ENCODE results near the gene POPDC3.

The POPDC3 gene

DNA sequence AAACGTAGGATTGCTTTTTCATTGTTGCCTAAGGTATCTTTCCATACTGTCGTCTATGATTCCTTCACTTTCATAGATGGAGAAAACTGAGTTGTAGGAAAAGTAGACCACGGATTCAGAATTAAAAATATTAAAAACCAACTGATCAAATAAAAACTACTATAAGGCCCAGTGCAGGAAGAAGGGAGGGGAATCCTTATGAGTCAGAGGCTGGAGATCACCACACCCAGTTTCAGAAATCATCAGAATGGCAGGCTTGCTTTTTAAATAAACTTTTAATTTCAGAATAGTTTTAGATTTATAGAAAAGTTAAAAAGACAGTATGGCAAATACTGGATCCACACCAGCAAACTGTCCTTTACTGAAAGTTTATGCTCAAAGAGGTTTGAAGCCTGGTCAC, 32.0 kb upstream of the POPDC3 start:
- Histone ChIP-seq H3K9me3 (ENCODE audit: insufficient read depth, low read length, severe bottlenecking) (no peaks in the 10 kb centered on the region), H3K36me3 (ENCODE audit: insufficient read depth, low read length) (no peaks in the 10 kb centered on the region), H4K20me1 (ENCODE audit: insufficient read depth, low read length) (no peaks in the 10 kb centered on the region), H3K27me3 (ENCODE audit: insufficient read depth, low read length, poor library complexity) (no peaks in the 10 kb centered on the region), H3K4me3 (ENCODE audit: low read depth in 1 of 2, low read length in 2 of 2) (no peak overlapping the region), H3K9ac (ENCODE audit: low read depth, low read length) (no peak overlapping the region), H3K27ac (ENCODE audit: low read length) (no peak overlapping the region), H2AFZ (ENCODE audit: low read depth, low read length) (no peak overlapping the region), H3K4me1 (ENCODE audit: insufficient read depth, low read length) (no peaks in the 10 kb centered on the region), H3K4me2 (ENCODE audit: insufficient read depth, low read length) (no peak overlapping the region), H3K79me2 (ENCODE audit: insufficient read depth, low read length) (no peaks in the 10 kb centered on the region)
- DNase-seq = no peak
- TF ChIP-seq, protein P1, sequence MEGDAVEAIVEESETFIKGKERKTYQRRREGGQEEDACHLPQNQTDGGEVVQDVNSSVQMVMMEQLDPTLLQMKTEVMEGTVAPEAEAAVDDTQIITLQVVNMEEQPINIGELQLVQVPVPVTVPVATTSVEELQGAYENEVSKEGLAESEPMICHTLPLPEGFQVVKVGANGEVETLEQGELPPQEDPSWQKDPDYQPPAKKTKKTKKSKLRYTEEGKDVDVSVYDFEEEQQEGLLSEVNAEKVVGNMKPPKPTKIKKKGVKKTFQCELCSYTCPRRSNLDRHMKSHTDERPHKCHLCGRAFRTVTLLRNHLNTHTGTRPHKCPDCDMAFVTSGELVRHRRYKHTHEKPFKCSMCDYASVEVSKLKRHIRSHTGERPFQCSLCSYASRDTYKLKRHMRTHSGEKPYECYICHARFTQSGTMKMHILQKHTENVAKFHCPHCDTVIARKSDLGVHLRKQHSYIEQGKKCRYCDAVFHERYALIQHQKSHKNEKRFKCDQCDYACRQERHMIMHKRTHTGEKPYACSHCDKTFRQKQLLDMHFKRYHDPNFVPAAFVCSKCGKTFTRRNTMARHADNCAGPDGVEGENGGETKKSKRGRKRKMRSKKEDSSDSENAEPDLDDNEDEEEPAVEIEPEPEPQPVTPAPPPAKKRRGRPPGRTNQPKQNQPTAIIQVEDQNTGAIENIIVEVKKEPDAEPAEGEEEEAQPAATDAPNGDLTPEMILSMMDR (IDR thresholded peaks at IDR 0.05; ENCODE audit: borderline replicate concordance, extremely low read depth, low read length, poor library complexity, severe bottlenecking) = no peak
- TF ChIP-seq EZH2 (IDR thresholded peaks at IDR 0.05; ENCODE audit: borderline replicate concordance, low read depth, low read length, severe bottlenecking) = no peak
- ATAC-seq (ENCODE audit: insufficient read depth, low read depth) = no peak

DNA sequence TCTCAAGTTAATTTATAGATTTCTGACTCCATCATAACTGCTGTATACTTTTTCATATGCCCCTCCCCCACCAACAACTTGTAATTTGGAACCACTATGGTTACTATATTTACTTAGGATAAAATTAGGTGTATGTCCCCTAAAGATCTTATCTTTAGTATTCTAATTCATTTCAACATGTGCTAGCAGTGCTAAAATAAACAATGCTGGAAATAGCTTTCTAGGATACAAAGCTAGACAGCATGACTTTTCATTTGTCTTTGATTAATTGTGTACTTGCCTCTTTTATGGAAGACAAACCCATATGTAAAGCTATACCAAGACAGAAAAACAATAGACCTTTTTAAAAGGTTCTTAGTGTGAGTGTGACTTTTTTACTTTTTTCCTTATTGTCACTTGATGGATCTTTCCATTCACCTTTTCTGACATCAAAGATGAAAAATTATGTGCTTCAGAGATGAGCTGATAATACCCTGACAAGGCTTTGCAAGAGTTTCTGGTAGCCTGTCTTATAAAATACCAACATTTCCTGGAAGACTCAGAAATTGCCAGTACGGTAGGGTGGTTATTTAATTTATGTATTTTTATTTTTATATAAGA, 31.2 kb upstream of the POPDC3 start:
- no peak overlapping the region for H3K27ac ChIP-seq (ENCODE audit: low read length)
- H3K9me3 ChIP-seq (ENCODE audit: insufficient read depth, low read length, severe bottlenecking) = no peaks in the 10 kb centered on the region
- no peak overlapping the region for H3K9ac ChIP-seq (ENCODE audit: low read depth, low read length)
- H3K27me3 ChIP-seq (ENCODE audit: insufficient read depth, low read length, poor library complexity) = no peaks in the 10 kb centered on the region
- H3K4me3 ChIP-seq (ENCODE audit: low read depth in 1 of 2, low read length in 2 of 2) = no peak overlapping the region
- H4K20me1 ChIP-seq (ENCODE audit: insufficient read depth, low read length) = no peaks in the 10 kb centered on the region
- H2AFZ ChIP-seq (ENCODE audit: low read depth, low read length) = no peak overlapping the region
- no peaks in the 10 kb centered on the region for H3K4me1 ChIP-seq (ENCODE audit: insufficient read depth, low read length)
- DNase-seq (no peak), ATAC-seq (ENCODE audit: insufficient read depth, low read depth) (no peak)
- H3K36me3 ChIP-seq (ENCODE audit: insufficient read depth, low read length) = no peaks in the 10 kb centered on the region
- no peak overlapping the region for H3K4me2 ChIP-seq (ENCODE audit: insufficient read depth, low read length)
- no peak for TF ChIP-seq EZH2 (IDR thresholded peaks at IDR 0.05; ENCODE audit: borderline replicate concordance, low read depth, low read length, severe bottlenecking)
- TF ChIP-seq, protein P1 (IDR thresholded peaks at IDR 0.05; ENCODE audit: borderline replicate concordance, extremely low read depth, low read length, poor library complexity, severe bottlenecking) = no peak
- H3K79me2 ChIP-seq (ENCODE audit: insufficient read depth, low read length) = no peaks in the 10 kb centered on the region

DNA sequence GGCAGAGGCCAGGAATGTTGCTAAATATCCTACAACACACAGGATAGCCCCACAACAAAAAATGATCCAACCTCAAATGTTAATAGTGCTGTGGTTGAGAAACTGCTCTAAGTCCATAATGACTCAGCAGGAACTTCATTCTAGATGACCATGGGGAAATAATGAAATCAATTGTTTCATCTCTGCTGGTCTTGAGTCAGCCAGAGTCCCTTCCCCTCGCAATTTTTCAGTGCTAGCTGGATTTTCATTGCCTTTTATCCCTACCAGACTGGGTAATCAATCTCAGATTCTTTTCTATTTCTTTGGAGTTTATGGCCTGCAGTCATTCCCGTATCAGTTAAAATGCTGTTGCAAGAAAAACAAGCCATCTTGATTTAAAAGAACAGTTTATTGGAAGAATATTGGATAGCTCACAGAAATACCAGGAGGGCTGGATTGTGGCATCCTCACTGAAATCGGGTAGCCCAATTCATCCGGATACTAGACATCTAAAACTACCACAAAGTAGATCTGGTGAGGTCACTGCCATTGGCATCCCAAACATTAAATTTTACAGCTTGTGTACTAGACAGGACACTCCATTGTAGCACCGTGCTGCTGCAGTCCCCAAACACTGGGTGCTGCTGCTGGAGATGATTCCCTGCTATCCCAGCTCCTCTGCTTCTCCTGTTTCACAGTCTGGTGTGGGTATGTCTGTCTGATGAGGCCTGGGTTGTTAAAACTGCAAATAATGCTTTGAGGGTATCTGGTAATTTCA, 30.3 kb upstream of the POPDC3 start:
- Histone ChIP-seq H4K20me1 (ENCODE audit: insufficient read depth, low read length) (no peaks in the 10 kb centered on the region), H3K4me3 (ENCODE audit: low read depth in 1 of 2, low read length in 2 of 2) (no peak overlapping the region), H3K36me3 (ENCODE audit: insufficient read depth, low read length) (no peaks in the 10 kb centered on the region), H3K4me2 (ENCODE audit: insufficient read depth, low read length) (no peak overlapping the region), H3K9me3 (ENCODE audit: insufficient read depth, low read length, severe bottlenecking) (no peaks in the 10 kb centered on the region), H2AFZ (ENCODE audit: low read depth, low read length) (no peak overlapping the region), H3K27ac (ENCODE audit: low read length) (no peak overlapping the region), H3K79me2 (ENCODE audit: insufficient read depth, low read length) (no peaks in the 10 kb centered on the region), H3K9ac (ENCODE audit: low read depth, low read length) (no peak overlapping the region), H3K4me1 (ENCODE audit: insufficient read depth, low read length) (no peaks in the 10 kb centered on the region), H3K27me3 (ENCODE audit: insufficient read depth, low read length, poor library complexity) (no peaks in the 10 kb centered on the region)
- DNase-seq (no peak), ATAC-seq (ENCODE audit: insufficient read depth, low read depth) (no peak)
- TF ChIP-seq, protein P1 (IDR thresholded peaks at IDR 0.05; ENCODE audit: borderline replicate concordance, extremely low read depth, low read length, poor library complexity, severe bottlenecking) = no peak
- no peak for TF ChIP-seq EZH2 (IDR thresholded peaks at IDR 0.05; ENCODE audit: borderline replicate concordance, low read depth, low read length, severe bottlenecking)
